Mesothelial cell of epicardium (in vitro differentiated cells): ENCODE results near the gene PPP1R1B. TPM values are rescaled to one million over a fixed set of nuclear protein-coding genes. Genes with fewer than 3 reads are reported as not detected.

Source experiments
- DNase-seq, 2 experiments: peaks; one replicate each; pipeline ENCODE4 v3.0.0; 2021; ENCODE audit warnings: low spot score in 2 of 2; ENCODE audit not compliant: unreplicated experiment in 2 of 2
- H3K27ac Mint-ChIP-seq: 2 replicates; pipeline ENCODE4 v1.8.0; 2021; ENCODE audit warnings: mixed read lengths
- H3K27me3 Mint-ChIP-seq: 2 replicates; pipeline ENCODE4 v1.8.0; 2021; ENCODE audit warnings: low read depth, mixed read lengths
- H3K36me3 Mint-ChIP-seq: 2 replicates; pipeline ENCODE4 v1.8.0; 2021; ENCODE audit warnings: mixed read lengths
- H3K4me1 Mint-ChIP-seq: 2 replicates; pipeline ENCODE4 v1.8.0; 2021; ENCODE audit warnings: mixed read lengths
- H3K4me3 Mint-ChIP-seq: 2 replicates; pipeline ENCODE4 v1.8.0; 2021; ENCODE audit warnings: mild to moderate bottlenecking, moderate library complexity, mixed read lengths
- H3K9me3 Mint-ChIP-seq: 2 replicates; pipeline ENCODE4 v1.8.0; 2021; ENCODE audit warnings: mixed read lengths
- CTCF ChIP-seq: fragments of 200-600 bp; sonication (generic); IDR thresholded peaks from one replicate; pipeline ENCODE4 v1.5.0; 2021; ENCODE audit warnings: antibody characterized with exemption; ENCODE audit not compliant: unreplicated experiment
- total RNA-seq: library from RNA; stranded (reverse); gene quantifications from 3 replicates; pipeline ENCODE4 v1.2.1, GENCODE V29; 2021

Gene PPP1R1B
- total RNA-seq, 1 donor from 2014 or later, result 0.58 TPM

GRCh38 chr17:39679521-39680192 lies 52.9 kb downstream of the PPP1R1B start:
- H3K27ac Mint-ChIP-seq, result no peak overlapping the region
- H3K4me3 Mint-ChIP-seq, result no peak overlapping the region
- H3K36me3 Mint-ChIP-seq, result peaks cover 18% of the 10 kb centered on the region
- TF ChIP-seq CTCF, result no peak
- no peak for DNase-seq
- peaks cover 25% of the 10 kb centered on the region for H3K4me1 Mint-ChIP-seq
- H3K27me3 Mint-ChIP-seq, result no peaks in the 10 kb centered on the region
- no peaks in the 10 kb centered on the region for H3K9me3 Mint-ChIP-seq

DNA sequence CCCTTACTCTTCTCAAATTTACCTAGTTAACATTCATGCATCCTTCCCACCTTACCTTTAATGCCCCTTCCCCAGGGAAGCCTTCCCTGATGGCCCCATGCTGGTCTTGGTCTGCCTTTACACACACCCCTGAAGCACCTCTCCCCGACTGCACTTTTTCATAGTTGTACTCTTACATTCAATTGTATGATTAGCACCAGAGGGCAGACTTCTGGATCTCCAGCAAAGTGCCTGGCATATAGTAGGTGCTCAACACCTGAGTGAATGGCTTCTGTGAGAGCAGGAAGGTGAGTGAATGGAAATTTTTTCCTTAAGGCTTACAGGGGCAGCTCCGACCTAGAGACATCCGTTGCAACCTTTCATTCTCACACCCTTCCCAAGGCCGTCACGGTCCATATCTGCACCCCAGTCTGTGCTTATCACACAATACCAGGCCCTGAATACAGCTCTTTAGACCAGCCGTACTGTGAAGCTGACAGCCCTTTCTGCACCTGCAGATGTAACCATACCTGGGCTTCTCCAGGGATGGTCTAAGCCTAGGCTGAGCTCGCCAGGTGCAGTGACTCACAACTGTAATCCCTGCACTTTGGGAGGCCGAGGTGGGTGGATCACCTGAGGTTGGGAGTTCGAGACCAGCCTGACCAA lies 56.7 kb downstream of the PPP1R1B start:
- no peaks in the 10 kb centered on the region for H3K27me3 Mint-ChIP-seq
- peaks cover 9% of the 10 kb centered on the region for H3K4me1 Mint-ChIP-seq
- no peak overlapping the region for H3K27ac Mint-ChIP-seq
- H3K4me3 Mint-ChIP-seq, result no peak overlapping the region
- peaks cover 22% of the 10 kb centered on the region for H3K36me3 Mint-ChIP-seq
- DNase-seq, result no peak
- H3K9me3 Mint-ChIP-seq, result no peaks in the 10 kb centered on the region
- no peak for TF ChIP-seq CTCF

DNA sequence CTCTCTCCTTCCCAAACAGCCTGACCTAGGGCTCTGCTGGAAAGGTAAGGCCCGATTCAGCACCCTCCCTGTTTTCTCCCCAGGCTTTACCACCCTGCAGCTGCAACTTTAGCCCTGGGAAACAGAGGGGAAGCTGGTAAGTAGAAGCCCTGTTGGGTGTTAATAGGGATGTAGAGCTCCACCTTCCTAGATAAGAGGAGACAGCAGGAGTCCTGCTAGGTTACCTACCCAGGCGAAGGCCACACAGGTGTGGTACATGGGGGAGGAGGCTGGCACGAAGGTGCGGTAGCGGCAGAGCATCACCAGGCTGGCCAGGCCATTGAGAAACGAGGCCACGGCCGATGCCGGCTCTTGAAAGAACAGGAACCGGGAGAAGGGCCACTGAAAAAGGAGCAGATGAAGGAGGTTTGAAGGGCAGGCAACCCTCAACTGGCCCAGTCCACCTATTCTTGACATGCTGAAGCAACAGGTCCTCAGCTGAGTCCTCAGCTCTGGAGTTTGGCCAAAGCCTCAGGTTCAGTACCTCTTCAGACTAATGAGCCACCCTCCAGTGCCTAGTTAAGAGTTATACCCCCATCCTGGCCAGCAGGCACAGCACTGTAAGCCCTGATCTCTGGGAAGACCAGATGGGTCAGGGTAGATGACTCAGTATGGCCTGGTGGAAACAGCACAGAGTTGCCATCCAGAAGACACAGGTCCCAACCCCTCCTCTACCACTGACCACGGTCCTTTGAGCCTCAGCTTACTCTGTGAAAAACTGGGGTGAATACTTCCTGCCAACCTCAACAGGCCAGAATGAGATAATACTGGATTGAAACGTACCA lies 57.8 kb downstream of the PPP1R1B start:
- H3K36me3 Mint-ChIP-seq, result peaks cover 22% of the 10 kb centered on the region
- H3K4me1 Mint-ChIP-seq, result peaks cover 18% of the 10 kb centered on the region
- no peak for DNase-seq
- TF ChIP-seq CTCF, result no peak
- H3K27ac Mint-ChIP-seq, result no peak overlapping the region
- no peaks in the 10 kb centered on the region for H3K9me3 Mint-ChIP-seq
- H3K4me3 Mint-ChIP-seq, result no peak overlapping the region
- no peaks in the 10 kb centered on the region for H3K27me3 Mint-ChIP-seq

Other genes starting within 250 kb of the PPP1R1B start
- gene FBXL20, start 225.3 kb upstream of the PPP1R1B start, total RNA-seq, result 28.6 to 29.1 TPM (median 29.0 TPM) in 3 replicates
- 43.9 to 47.3 TPM (median 44.4 TPM) in 3 replicates for gene MED1, start 175.7 kb upstream of the PPP1R1B start, total RNA-seq
- 91.5 to 93.4 TPM (median 93.1 TPM) in 3 replicates for gene CDK12, start 165.5 kb upstream of the PPP1R1B start, total RNA-seq
- 0.09 TPM in 1 of 3 replicates, not detected in the others for gene NEUROD2, start 19.0 kb upstream of the PPP1R1B start, total RNA-seq
- gene STARD3, start 10.2 kb downstream of the PPP1R1B start, total RNA-seq, result 55.6 to 56.6 TPM (median 56.2 TPM) in 3 replicates
- 1.6 to 3.0 TPM (median 2.3 TPM) in 3 replicates for gene TCAP, start 38.4 kb downstream of the PPP1R1B start, total RNA-seq
- gene PNMT, start 41.5 kb downstream of the PPP1R1B start, total RNA-seq, result 1.7 to 2.1 TPM (median 1.7 TPM) in 3 replicates
- gene PGAP3, start 61.1 kb downstream of the PPP1R1B start, total RNA-seq, result 36.8 to 39.1 TPM (median 37.1 TPM) in 3 replicates
- 141 to 146 TPM (median 142 TPM) in 3 replicates for gene ERBB2, start 73.1 kb downstream of the PPP1R1B start, total RNA-seq
- 35.3 to 35.9 TPM (median 35.3 TPM) in 3 replicates for gene MIEN1, start 103.6 kb downstream of the PPP1R1B start, total RNA-seq
- 44.6 to 53.3 TPM (median 46.4 TPM) in 3 replicates for gene GRB7, start 111.0 kb downstream of the PPP1R1B start, total RNA-seq
- 0.58 to 0.75 TPM (median 0.67 TPM) in 3 replicates for gene IKZF3, start 237.4 kb downstream of the PPP1R1B start, total RNA-seq
- gene ZPBP2, start 241.2 kb downstream of the PPP1R1B start, total RNA-seq, result not detected in 3 replicates